RPMI7951 (cell line): Measurements from ENCODE around the gene DMAC2L. TPM values are rescaled to one million over a fixed set of nuclear protein-coding genes. Genes with fewer than 3 reads are reported as not detected.
A peak's percentile ranks its signal among the peaks of the same experiment; 100 is the strongest.

Source experiments
- DNase-seq: peaks from one replicate; pipeline ENCODE4 v3.0.0-alpha.2; 2012; ENCODE audit warnings: low read depth
- total RNA-seq: library from RNA; depleted of rRNA; stranded (reverse); fragments of >200 nt; shearing (Covaris generic); gene quantifications from 2 replicates; pipeline ENCODE4 v1.2.3, GENCODE V29; 2014

The DMAC2L gene
- total RNA-seq, 1 experiment from 2014 or later, result 9.0 TPM

DNA sequence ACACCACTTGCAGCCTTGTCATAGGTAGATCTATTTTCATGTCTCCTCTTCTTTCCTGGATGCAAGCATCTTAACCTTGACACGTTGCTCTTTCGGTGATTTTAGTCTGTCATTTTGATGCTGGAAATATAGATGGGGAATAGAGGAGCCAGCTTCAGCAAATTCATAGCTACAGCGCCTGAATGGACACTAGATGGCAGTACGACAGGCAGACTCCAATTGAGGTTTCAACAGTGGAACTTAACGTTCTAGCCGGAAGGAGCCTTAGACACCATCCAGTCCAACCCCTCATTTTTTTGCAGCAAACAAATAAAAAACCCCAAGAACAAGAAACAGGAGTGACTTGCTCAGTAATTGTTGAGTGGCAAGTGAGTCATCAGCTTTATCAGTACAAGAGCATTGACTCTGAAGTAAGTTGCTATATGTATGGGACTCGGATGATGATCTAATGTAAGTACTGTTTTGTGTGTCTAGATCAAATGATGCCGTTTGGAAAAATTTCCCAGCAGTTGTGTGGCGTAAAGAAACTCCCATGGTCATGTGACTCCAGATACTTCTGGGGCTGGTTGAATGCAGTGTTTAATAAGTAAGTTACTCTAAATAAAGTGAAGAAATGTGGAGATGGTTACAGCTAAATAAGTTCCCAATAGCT, 9.0 kb downstream of the DMAC2L start:
- DNase-seq, result peak; percentile 89

DNA sequence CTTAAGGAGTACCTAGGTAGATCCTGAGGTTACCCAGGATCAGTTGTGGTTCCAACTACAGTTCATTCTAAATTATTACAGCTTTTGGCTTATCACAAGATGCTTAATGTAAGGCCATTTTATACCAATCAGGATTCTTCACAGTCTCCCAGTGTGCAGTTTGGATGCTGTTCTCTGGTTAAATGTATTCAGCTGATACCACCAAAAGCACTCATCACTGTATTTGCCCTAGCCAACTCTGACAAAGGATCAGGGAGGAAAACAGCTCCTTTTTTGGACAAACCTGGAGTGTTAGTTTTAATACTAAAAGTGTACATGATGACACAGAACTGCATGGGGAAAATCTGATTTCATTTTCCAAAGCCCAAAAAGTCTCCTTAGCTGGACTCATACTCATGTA, 19.5 kb downstream of the DMAC2L start:
- no peak for DNase-seq

DNA sequence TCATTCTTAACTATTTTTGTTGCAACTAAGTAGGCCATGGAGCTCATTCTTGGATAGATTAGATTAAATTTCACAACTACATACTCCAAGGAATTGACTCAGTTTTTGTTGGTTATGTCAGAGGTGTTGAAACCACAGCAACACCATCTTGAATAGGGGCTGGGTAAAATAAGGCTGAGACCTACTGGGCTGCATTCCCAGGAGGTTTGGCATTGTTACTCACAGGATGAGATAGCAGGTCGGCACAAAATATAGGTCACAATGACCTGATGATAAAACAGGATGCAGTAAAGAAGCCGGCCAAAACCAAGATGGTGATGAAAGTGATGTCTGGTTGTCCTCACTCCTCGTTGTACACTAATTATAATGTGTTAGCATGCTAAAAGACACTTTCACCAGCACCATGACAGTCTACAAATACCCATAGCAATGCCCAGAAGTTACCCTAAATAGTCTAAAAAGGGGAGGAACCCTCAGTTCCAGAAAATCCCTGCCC, 20.9 kb downstream of the DMAC2L start:
- peak; percentile 52 for DNase-seq

DNA sequence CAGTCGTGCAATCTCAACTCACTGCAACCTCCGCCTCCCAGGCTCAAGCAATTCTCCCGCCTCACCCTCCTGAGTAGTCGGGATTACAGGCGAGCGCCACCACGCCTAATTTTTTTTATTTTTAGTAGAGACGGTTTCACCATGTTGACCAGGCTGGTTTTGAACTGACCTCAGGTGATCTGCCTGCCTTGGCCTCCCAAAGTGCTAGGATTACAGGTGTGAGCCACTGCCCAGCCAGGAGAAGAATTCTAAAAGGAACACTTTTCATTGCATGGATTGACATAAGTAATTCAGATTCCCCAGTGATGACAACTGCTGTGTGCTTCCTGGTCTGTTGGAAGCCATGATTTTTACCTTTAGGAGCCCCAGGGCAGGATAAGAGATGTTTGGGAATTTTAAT, 22.1 kb downstream of the DMAC2L start:
- DNase-seq, result no peak

DNA sequence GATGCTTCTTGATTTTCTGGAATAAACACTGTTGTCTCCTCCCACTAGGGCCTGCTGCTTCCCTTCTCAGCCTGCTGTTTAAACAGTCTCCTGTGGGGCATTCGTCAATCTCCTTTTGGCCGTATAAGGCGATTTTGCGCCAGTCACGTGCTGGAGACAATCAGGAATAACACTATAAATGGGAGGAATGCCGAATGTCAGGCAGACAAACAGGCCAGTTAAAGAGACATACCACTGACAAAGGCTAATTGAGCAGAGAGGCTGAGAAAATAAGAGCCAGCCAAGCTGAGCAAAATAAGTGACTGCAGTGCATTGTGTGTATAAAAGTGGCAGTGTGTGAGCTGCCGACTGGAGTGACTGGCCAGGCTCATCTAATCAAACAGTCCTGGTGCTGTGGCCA, 23.3 kb downstream of the DMAC2L start:
- peak; percentile 79 for DNase-seq

DNA sequence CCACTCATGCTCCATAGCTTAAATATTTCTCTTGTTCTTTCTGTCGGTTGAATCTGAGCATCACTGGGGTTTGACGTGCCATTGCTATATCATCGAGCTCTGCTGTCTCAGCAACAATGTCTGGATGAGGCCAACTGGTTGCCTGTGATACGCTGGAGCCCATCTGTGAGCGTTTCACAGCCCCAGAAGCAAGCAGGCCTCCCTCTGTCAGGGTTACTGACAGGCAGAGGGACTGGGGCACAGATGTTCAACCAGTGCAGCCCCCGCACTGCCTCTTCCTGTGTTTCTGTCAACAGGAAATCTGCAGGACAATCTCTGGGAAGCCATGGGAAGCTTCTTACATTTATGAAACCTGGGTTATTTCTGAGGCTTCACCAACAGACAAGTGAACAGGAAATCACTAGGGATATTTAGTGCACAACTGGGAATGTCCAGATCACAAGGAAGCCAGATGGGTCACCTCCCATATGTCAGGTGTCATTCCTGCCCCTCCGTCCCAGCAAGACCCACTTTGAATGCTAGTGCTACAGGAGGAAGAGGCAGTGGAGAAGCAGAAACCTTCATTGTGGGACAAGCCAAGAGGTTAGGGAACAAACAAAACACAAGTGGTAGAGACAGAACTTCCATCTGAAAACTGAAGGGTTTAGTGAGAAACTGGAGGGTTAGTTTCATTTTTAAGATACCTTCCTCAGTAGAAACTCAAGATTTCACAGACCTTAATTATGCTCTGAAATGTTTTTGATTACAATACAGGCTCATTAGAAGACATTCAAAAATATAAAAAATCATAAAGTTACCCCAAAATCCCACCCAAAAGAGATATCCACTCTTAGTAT, 24.1 kb downstream of the DMAC2L start:
- DNase-seq, result peak; percentile 72

DNA sequence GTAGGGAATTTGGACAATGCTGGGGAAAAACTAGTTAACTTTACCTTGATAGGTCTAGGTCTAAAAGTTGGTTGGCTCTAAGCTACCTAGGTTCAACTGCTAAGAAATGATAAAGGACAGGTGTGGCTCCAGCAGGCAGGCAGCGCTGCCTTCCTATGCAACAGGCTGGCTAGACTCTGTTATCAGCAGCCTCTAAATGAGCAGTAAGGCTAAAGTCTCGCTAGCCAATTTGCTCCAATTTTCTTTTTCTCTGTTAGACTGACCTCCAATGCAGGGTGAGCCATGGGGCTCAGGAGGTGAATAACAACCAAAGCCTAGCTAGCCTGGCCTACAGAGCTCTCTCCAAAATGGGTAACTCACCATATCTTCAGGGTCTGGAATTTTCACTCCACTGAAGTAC, 26.5 kb downstream of the DMAC2L start:
- no peak for DNase-seq

DNA sequence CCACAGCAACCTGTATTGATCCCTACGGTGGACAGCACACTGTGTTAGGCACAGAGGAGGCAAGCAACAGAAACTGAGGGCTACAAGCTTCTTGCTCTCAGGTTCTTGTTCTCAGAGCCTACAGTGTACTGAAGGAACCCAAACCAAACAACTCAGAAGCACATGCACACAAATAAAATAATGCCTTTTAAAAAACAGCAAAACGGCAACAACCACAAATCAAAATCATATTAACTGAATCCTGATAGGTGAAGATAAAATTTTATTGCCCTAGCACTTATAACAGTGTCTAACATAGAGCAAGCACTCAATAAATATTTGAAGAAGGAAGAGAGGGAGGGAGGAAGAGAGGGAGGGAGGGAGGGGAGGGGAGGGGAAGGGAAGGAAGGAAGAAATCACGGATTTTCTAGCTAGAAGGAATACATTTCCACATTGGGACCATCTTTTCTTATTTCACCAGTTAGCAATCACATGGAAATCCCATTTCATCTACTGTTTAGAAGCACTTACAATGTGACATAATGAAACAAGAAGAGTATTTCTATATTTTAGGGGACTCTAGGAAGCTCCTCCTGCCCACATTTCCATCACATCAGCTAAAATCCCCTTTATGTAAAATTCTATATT, 27.2 kb downstream of the DMAC2L start:
- no peak for DNase-seq

DNA sequence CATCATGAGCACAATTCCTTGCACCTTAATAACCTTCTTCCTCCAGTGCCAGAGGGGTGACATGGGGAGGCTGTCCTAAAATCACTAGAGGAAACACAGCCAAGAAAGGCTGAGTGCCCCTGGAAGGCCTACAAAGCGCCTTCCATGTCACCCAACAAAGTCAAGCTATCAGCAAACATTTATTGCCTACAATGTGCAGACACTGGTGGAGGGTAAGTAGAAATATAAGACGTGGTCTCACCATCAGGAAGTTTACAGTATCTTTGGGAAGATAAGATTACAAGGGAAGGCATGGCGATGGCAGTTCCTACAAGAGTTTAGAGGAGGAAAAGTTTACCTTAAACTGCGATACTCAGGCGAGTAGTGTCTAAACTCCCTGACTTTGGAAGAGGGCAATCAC, 27.9 kb downstream of the DMAC2L start:
- DNase-seq, result no peak

DNA sequence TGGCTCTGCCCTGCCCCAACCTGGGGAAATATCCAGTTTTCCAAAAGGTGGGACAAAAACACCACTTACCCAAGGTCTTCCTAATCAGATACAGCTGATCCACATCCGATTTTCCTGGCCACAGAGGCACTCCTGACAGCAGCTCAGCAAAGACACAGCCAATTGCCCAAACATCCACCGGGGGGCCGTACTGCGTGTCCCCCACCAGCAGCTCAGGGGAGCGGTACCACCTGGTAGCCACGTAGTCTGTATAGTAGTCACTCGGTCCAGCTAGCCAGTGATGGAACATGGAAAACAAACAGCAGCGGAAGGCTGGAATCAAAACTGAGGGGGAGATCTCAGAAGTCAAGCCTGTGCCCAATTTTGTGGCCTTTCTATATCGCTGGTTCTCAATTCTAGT, 28.8 kb downstream of the DMAC2L start:
- no peak for DNase-seq

DNA sequence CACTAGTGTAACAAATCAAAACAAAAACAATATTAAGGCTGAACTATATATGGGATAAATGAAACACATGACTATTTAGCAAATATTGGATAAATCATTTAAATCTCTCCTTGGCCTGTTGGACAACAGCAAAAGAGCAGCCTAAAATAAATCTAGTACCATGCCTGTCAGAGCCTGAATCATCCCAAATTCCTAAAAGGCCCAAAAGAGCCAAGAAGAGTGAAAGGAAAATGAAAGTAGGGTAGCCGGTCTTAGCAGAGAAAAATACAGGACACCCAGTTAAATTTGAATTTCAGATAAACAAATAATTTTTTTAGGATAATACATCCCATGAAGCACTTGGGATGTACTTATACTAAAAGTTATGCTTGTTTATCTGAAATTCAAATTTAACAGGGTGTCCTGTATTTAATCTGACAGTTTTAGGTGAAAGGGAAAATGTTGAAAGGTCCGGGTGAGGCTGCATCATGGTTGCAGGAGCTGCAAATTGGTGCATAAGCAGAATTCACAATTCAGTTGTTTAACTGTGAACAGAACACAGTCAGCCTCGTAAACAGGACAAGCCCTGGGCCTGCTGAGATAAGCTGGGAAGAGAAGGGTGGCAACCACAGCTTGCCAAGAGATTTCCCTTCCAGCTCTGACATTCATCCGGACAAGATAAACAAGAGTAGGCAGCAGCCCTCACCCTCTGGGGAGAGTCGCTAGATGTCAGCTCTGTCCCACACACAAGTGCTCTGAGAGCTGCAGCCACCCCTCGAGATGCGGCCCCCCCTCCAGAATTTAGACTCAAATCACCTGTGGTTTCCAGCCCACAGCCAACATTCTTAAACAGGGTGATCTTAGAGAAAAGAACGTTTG, 30.3 kb downstream of the DMAC2L start:
- peak; percentile 82 for DNase-seq

DNA sequence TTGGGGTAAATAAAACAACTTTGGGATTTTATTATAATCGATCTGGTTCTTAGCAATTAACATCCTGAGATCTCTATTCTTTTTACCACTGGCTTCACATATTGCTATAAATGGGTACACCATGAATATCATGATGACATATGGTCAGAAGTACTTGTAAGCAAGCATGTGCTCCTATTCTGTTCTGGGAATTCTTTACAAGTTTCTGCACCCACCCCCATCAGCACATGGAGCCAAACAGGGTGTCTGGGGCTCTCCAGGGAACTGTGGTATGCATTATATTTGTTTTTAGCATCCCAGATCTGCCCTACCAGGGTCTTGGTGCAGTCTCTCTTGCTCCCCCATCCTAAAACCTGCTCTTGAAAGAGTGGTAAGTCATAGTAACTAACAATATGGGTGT, 31.3 kb downstream of the DMAC2L start:
- DNase-seq, result no peak

DNA sequence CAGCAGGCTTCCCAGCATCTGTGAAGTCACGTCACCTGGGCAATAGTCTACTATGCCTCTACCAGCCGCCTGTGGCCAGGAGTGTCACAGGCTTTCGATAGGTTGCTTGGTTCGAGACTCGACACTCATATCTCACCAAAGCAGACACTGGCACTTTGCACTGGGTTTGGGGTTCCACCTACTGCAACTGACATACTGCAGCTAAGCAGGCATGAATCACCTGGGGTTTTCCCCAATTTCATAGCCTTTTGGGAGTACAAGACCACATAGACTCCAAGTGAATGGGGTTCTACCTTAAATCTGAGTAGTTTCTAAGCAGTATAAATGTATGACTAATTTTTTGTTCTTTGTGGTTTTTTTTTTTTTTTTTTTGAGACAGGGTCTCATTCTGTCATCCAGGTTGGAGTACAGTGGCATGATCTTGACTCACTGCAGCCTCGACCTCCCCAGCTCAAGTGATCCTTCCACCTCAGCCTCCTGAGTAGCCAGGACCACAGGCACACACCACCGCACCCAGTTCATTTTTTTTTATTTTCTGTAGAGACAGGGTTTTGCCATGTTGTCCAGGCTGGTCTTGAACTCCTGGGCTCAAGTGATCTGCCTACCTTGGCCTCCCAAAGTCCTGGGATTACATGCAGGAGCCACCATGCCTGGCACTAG, 32.1 kb downstream of the DMAC2L start:
- DNase-seq, result no peak

DNA sequence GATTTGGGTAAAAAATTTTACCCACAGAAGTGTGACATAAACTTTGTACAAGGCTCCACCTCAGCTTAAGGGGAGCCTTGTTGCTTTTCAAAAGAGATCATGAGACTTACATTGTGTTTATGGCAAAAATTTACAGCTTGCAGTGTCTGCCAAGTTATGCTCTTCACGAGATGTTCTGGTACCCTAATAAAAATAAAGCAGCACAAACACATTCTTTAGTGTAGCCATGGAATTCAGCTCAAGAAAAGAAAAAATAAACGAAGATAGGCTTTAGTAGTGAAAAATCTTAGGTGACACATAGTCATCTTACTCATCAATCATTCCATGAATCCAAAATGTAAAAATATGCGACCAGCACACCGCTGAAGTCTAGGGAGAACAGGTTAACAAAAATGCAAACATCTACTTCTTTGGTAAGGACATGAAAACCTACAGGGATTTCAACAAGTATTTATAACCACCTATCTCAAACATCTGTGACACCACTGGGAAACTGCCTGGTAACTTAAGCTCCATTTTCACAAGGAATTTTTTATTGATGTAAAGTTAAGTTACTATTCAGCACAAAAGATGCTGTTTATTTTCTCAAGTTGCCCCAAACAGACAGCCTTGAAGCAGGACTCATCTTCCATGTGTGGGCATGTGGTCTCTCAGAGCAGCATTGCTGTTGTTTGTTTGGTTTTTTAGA, 32.9 kb downstream of the DMAC2L start:
- no peak for DNase-seq

DNA sequence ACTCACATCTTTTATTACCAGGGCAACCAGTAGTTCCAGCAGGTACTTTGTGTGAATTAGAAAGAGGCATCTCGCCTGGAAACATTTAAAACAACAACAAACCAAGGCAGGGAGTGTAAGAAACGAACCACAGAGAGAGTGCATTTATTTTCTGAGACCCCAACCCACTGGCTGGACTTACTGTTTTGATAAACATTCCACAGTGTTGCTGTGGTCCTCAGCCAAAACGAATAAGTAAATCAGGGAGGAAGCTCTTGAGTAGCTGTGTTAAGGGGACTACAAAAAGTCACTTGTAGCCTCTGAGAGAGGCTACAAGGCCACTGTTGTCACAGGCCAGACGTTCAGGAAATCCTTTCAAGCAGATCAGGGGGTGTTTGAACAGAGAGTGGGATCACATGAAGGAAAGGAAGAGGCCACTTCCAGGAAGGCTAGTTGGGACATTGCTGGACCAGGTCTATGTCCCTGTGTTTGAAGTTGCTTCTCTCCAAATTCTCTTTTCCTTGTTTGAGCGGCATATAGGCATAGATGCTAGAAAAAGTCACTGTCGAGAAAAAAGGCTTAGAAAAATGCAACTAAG, 33.8 kb downstream of the DMAC2L start:
- no peak for DNase-seq

DNA sequence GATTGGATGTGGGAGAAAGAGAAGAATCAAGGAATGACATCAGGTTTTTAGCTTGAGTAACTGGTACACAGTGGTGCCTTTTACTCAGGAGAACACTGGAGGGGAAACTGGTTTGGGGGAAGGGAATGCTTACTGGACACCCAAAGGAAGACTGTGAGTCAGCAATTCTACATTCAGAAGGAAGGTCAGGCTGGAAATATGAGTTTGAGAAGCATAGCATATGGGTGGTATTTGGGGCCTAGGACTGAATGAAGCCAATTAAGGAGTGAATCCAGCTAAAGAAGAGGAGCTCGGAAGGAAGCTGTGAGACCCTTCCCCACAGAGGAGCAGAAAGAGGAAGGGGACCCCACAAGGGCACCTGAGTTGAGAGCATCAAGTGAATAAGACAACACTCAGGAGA, 35.4 kb downstream of the DMAC2L start:
- DNase-seq, result peak; percentile 55

DNA sequence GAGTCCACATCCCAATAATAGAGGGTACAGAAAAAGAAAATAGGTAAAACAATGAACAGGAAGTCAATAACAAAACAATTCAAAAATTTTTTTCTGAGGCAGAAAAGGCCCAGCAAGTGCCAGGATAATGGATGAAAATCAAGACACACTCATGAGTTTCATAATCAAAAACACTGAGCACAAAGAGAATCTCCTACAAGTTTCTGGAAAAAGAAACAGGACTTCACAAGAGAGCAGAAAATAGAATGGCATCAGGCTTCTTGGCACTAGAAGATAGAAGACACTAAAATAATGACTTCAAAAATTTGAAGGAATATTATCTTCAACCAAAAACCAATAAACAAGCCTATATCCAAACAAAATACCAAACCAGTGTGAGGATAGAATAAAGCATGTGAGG, 36.8 kb downstream of the DMAC2L start:
- DNase-seq, result no peak

DNA sequence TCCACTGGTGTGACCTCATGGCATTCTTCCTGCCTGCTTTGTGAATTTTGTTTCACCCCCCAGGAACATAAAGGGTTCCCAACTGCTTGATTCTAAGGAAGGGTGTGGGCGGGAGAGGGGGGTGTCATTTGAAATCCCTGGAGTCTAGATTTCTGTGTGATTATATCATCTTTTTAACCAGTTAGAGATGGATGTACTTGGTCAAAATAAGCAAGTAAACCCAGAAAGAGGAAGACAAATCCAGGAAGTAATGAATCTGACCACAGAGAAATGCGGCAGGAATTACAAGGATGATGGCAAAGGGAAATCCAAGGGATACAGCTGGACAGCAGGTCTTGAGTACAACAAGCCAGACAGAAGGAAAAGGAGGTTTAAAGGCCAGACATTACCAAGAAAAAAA, 38.9 kb downstream of the DMAC2L start:
- DNase-seq, result no peak

DNA sequence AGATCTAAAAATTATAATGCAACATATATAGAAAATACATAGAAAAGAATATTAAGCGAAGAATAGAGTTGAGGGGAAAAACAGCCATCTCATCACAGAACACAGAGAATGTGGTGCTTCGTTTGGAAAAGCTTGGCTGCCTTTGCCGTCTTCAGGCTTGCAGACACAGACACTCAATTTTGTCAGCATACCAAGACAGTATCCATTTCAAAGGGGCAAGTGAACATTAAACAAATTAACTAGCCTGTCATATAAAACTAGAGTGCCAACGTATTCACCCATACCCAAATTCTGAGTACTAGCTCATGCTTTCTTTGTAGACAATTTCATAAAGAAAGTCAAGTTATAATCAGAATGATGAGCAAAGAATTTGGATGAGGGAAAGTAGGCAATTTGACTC, 40.5 kb downstream of the DMAC2L start:
- no peak for DNase-seq

DNA sequence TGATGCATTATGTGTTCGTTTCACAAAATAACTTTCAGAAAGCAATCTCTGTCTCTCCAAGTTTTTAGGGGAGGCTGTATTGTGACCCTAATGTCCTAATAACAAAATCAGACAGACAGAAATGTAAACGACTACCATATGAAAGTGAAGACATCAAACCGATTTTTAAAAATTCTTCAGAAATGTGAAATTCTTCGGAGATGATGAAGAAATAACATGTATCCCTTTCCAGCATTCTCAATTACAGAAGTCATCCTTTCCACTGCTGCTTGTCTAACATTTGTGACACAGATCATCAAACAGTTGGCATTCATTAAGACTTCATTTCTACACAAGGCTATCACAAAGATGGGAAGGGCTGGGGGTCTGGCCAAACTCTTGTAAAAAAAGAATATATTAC, 41.0 kb downstream of the DMAC2L start:
- DNase-seq, result no peak
